ENCODE measurements around the gene RBFA.
"Not testable (repeated sequence)": the region's sequence is repeated elsewhere in the genome, so short reads cannot be mapped to it uniquely, and the experiment has no call there.

The RBFA gene
- 6.8 to 10.4 reads per million in 2 donors for total RNA-seq

GRCh38 chr18:80034068-80034851 is at the start of gene RBFA:
RBFA (plus strand) TSS chr18:80034434; CDS start chr18:80034496, 62 bp downstream.
- DNase-seq, result peak; percentile 100

- no peak for DNase-seq
Measured at GRCh38 chr18:79985172-79985571, 49.1 kb upstream of the RBFA start.

DNA sequence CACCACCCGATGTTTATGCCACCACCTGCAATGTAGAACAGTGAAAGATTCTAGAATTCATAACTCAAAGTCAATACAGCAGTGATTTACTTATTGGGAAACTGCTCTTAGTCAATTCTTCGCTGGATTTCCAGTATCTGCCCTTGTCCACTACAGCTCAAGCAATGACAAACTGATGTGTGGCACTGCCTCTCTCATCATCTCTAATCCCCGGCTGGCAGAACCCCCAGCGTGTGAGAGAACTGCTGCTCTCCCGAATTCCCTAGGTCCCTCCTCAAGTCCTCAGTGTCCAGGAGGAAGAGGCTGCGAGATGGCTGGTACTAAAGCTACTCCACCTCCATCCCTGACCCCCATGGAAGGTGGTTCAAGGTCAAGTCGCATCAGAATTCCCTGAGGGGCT is 47.5 kb upstream of the RBFA start:
- no peak for DNase-seq

DNA sequence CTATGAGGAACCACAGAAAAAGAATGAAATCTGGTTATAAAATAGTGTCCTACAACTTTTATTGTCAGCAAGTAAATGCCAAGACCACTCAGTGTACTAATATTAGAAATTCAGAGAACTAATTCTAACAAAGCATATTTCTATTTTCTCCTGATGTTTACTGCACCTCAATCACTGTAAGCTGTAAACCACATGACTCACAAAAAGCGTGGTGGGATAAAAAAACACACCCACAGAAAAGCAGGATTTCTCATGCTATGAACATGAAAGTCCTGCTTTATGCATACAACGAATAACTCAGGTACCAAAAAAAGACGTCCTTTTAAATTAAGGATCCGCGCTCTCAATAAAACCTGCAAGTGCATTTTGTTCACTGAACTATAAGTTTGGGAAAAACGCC is 46.7 kb upstream of the RBFA start:
- no peak for DNase-seq

DNA sequence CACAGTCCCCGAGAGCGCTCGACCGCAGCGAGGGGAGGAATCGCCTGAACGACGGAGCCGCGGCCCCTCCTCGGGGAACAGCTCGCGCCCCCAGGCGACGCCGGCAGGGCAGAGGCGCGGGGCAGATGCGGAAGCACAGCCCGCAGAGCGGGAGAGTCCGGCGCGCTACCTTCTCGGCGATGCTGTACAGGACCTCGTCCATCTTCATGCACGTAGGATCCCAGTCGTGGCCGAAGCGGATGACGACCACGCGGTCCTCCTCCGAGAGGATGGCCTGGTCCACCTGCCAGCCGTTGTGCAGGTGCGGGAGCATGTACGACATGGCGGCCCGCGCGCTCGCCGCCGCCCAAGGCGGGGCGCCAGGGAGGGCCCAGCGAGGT is 46.2 kb upstream of the RBFA start:
- DNase-seq, result peak; percentile 53

DNA sequence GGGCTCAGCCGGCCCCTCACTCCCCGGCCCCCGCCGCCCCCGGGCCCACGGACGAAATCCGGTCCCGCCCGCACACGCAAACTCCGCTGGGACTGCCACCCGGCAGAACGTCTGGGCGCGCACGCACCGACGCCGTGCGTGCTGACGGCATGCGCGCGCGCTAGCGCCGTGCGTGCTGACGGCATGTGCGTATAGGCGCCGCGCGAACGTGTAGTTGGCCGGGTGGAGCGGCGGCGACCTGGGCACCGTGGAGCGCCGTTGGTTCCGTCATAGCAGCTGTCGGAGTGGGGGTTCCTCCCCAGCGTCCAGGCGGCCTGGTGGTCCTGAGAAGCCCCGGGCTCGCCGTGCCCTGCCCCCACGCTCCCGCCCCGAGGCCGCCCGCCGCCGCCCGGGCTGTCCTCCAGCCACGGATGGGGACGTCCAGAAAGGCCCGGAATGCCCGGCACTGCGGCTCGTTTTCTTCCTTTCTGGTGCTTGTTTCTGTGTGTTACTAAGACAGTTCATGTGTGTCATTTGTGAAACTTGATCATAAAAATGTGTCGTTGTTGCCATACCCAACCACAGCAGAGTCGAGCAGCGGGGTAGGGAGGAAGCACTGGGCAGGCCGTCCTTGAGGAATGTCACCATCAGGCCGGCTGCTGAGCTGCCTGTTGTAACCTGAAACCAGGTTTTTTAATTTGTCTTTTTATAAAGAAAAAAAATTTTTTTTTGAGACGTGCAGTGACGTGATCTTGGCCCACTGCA is 45.6 kb upstream of the RBFA start, which contains the start of gene TXNL4A:
Gene TXNL4A (minus strand): TSS at position 113 of the 744 bp plus-strand sequence. CDS start 171 bp downstream, outside the sequence.
- peak; percentile 73 for DNase-seq

DNA sequence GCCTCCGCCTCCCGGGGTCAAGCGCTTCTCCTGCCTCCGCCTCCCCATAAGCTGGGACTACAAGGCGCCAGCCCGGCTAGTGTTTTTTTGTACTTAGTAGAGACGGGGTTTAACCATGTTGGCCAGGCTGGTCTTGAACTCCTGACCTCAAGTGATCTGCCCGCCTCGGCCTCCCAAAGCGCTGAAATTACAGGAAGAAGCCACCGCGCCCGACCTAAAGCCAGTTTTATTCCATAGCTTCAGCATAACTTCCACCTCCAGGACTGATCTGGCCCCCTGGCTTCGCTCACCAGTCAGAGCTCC is 45.1 kb upstream of the RBFA start:
- no peak for DNase-seq

- no peak for DNase-seq
Measured at GRCh38 chr18:79991494-79991893, 42.7 kb upstream of the RBFA start.

GRCh38 chr18:79999701-80000100 is 34.5 kb upstream of the RBFA start:
- DNase-seq, result not testable (repeated sequence)

GRCh38 chr18:80000877-80001276 is 33.4 kb upstream of the RBFA start:
- DNase-seq, result no peak

GRCh38 chr18:80002468-80002867 is 31.8 kb upstream of the RBFA start:
- no peak for DNase-seq

DNA sequence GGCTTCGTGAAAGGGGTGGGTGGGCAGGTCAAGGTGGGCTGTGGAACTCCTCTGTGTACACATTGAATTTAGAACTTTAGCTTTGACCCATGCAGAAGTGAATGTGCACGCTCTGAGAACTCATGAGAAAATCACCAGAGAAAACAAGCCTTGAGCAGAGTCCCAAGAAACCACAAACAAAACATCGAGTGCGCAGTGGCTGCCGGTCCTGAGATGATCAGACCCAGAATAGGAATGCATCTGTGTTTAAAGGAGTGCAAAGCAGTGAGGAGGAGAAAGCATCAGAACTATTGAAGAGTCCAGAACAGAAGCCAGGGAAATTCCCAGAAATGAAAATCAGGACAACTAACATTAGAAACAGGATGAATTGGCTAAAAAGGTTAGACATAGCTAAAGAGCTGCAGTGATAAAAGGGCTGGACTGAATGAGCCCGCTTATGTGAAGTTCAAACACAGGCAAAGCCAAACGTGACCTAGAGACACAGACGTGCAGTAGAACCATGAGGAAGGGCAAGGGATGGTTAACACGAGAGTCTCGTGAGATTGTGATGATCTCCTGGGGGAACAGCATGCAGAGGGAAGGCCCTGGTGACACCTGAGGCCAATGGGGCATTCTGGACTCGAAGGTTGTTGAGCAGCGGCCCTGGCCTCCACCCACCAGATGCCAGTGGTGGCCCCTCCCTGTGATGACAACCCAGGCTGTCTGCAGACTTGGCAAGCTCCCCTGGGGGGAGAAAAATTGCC is 29.5 kb upstream of the RBFA start:
- no peak for DNase-seq

GRCh38 chr18:80006724-80007123 is 27.5 kb upstream of the RBFA start:
- DNase-seq, result no peak

DNA sequence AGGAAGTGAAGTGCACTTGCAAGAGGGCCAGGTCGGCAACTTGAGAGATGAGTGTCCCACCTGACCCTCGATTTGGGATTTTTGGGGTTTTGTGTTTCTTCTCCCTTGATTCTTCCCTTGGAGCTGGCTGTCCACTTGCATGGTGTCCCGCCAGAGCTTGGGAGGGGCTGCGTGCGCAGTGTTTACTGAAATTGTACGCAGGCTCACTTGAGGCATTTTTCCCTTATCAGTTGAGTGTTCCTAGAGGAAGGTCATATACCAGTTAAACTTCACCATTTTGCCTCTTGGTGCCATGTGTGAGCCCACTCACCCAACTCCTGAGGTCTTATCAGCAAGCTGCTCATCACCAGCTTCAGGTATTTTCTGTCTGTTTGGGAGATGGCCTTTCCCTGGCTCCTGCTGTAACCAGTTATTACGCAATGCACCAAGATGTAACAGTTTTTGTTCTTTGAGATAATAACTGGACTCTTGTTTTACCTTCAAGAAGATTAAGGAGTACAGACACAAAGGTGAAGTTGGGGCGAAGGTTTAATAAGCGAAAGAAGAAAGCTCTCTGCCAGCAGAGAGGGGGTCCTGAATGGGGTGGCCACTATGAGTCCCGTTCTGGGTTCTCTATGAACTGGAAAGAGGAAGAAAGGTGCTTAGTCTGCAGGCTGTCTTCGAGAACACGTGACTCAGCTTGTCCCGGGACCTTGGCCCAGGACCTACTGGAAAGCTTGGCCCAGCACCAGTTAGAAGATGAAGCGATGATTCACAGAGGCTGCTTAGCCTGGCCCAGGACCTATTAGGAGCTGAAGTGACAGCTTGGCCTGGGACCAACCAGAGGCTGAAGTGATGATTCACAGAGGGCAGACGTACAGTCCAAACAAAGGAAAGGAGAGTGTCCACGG is 24.3 kb upstream of the RBFA start:
- no peak for DNase-seq

GRCh38 chr18:80010551-80010906 is 23.7 kb upstream of the RBFA start:
- DNase-seq, result no peak

GRCh38 chr18:80011496-80012137 is 22.6 kb upstream of the RBFA start:
- DNase-seq, result not testable (repeated sequence)

GRCh38 chr18:80012714-80013113 is 21.5 kb upstream of the RBFA start:
- DNase-seq, result no peak

DNA sequence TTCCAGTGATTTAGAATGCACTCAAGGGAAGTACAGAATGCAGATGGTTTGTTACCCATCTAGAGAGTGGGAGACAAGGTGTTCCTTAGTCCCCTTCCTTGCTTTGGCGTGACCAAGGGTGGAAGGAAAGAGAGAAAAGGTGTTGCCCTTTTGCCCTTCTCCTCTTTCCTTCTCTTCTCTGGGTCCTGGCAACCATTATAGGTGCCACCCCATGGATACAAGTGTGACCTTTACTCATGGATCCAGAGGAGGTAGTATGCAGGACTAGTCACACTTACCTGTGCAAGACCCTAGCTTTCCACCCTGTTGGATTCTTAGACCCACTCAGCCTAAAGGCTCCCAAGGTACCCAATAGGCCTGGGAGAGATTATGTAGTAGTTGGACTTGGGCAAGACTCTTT is 11.6 kb upstream of the RBFA start:
- no peak for DNase-seq

DNA sequence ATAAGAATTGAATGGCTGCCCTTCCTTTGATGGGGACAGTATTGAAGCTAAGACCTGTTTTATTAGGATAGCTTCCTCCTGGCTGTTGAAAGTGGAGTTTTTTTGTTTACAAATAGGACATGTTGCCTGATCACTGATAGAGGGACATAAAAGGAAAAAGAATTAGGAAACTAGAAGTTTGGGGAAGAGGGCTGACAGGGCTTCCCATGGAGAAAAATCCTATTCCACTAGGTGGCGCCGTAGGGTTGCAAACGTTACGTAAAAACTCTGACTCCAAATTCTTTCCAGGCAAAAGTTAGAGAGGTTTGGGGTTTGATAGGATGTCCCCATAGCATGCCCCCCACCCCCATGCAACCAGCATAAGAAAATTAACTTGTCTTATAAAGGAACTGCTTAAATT is 11.1 kb upstream of the RBFA start:
- no peak for DNase-seq

DNA sequence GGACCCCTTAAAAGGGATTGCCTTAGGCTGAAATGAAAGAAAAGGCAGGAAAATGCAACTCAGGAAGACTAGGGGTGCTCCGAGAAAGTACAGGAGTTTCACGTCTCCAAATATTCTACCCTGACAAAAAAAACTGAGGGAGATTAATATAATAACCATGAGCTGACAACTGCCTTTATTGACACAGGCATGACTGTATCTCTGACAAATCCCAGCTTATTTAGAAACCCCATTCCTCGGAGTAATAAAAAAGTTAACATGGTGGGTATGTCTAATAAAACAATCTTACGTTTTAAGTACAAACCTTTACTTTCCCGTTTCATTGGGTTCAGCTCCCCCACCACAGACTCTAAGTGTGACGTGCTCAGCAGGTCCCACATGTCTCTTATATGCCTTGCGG is 7.9 kb upstream of the RBFA start:
- DNase-seq, result no peak

DNA sequence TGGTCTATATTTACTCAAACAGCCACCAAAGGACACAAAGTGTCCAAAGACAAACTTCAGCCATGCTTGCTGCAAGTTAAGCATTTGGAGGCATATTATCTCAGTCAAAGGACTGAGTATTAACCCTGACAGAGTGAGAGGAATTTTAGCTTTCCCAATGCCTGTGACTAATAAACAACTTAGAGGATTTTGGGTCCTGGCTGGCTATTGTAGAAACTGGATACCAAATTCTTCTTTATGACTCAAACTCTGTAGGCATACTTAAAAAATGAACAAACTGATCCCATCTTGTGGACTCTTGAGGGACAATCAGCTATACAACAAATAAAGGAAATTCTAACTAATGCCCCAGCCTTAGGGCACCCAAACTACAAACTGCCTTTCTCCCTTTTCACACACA is 6.5 kb upstream of the RBFA start:
- DNase-seq, result not testable (repeated sequence)

- DNase-seq, result no peak
Measured at GRCh38 chr18:80029690-80030089, 4.5 kb upstream of the RBFA start.

Measured in T-helper 9 cell (primary cell).